H1 (cell line): Measurements from ENCODE around the gene DENND4B. TPM values are rescaled to one million over a fixed set of nuclear protein-coding genes. Genes with fewer than 3 reads are reported as not detected.

Experiments used
- CTCF ChIA-PET: fragments of 300-600 bp; sonication (Branson Sonifier 250); formaldehyde crosslinking; loops from one replicate; lab custom pipeline; 2021; ENCODE audit not compliant: partially characterized antibody; lab: Charles Lee
- POLR2A ChIA-PET: fragments of 300-600 bp; sonication (Branson Sonifier 250); formaldehyde crosslinking; loops from one replicate; lab custom pipeline; 2021; ENCODE audit warnings: inconsistent platforms; ENCODE audit not compliant: partially characterized antibody; lab: Charles Lee
- DNase-seq, 2 experiments: peaks; one replicate each; pipeline versions ENCODE4 v3.0.0 to v3.0.0-alpha.2; 2010 to 2022; ENCODE audit warnings: low spot score in 2 of 2, low read depth in 1 of 2, mixed read lengths in 1 of 2
- FAIRE-seq: peaks from 2 replicates; lab custom pipeline; 2011; peaks lifted over from hg19 to GRCh38; lab: Jason Lieb, UNC
- H2AFZ ChIP-seq: 2 replicates; pipeline ENCODE4 v1.8.1; 2012; ENCODE audit warnings: low read length, inconsistent platforms
- H2AK5ac ChIP-seq: 2 replicates; pipeline ENCODE4 v1.6.1; 2013; ENCODE audit warnings: low read depth, low read length
- H2BK120ac ChIP-seq: replicated peaks from 2 replicates; pipeline ENCODE3; 2013; ENCODE audit warnings: low read depth, low read length, inconsistent platforms
- H2BK12ac ChIP-seq: 2 replicates; pipeline ENCODE4 v1.6.1; 2013; ENCODE audit warnings: low read depth, low read length
- H2BK15ac ChIP-seq: 2 replicates; pipeline ENCODE4 v1.6.1; 2013; ENCODE audit warnings: low read length
- H2BK20ac ChIP-seq: 2 replicates; pipeline ENCODE4 v1.6.1; 2013; ENCODE audit warnings: low read length
- H2BK5ac ChIP-seq: 2 replicates; pipeline ENCODE4 v1.6.1; 2013; ENCODE audit warnings: low read depth, low read length
- H3K14ac ChIP-seq: 2 replicates; pipeline ENCODE4 v1.6.1; 2013; ENCODE audit warnings: inconsistent platforms; ENCODE audit not compliant: insufficient read length
- H3K18ac ChIP-seq: 2 replicates; pipeline ENCODE4 v1.6.1; 2013; ENCODE audit warnings: low read length; ENCODE audit errors: extremely low read depth
- H3K23ac ChIP-seq: 2 replicates; pipeline ENCODE4 v1.6.1; 2013; ENCODE audit warnings: inconsistent platforms; ENCODE audit not compliant: insufficient read length
- H3K23me2 ChIP-seq: 2 replicates; pipeline ENCODE4 v1.6.1; 2013; ENCODE audit warnings: low read depth, low read length
- H3K27ac ChIP-seq: 2 replicates; pipeline ENCODE4 v1.6.1; 2011; ENCODE audit warnings: low read depth, low read length, inconsistent platforms
- H3K27me3 ChIP-seq, 4 experiments: replicated peaks in 1 of 4; 1 replicate in 1 of 4; 2 replicates in 3 of 4; pipeline versions ENCODE4 v1.6.1 to v1.8.1; 2011 to 2013; ENCODE audit warnings: low read length in 3 of 4, mild to moderate bottlenecking in 3 of 4, inconsistent platforms in 2 of 4, mixed read lengths in 2 of 4, moderate library complexity in 1 of 4; ENCODE audit not compliant: control insufficient read depth in 3 of 4, insufficient read depth in 3 of 4; ENCODE audit errors: extremely low read depth in 1 of 4
- H3K36me3 ChIP-seq, 4 experiments: 2 replicates each; pipeline versions ENCODE4 v1.6.1 to v1.8.1; 2011 to 2013; ENCODE audit warnings: mild to moderate bottlenecking in 4 of 4, low read length in 3 of 4, moderate library complexity in 2 of 4, control low read depth in 1 of 4, inconsistent platforms in 1 of 4; ENCODE audit not compliant: insufficient read depth in 4 of 4, control insufficient read depth in 2 of 4
- H3K4ac ChIP-seq: replicated peaks from 2 replicates; pipeline ENCODE3; 2013; ENCODE audit warnings: low read length, low read depth, mixed read lengths, inconsistent platforms; ENCODE audit not compliant: insufficient read length
- H3K4me1 ChIP-seq, 4 experiments: replicated peaks in 1 of 4; 1 replicate in 1 of 4; 2 replicates in 3 of 4; pipeline versions ENCODE4 v1.6.1 to v1.8.1; 2011 to 2013; ENCODE audit warnings: low read length in 3 of 4, inconsistent platforms in 2 of 4, mixed read lengths in 1 of 4; ENCODE audit not compliant: insufficient read depth in 4 of 4, control insufficient read depth in 3 of 4
- H3K4me2 ChIP-seq, 2 experiments: 2 replicates each; pipeline versions ENCODE4 v1.6.1 to v1.8.1; 2011 to 2013; ENCODE audit warnings: low read depth in 2 of 2, low read length in 2 of 2, control low read depth in 1 of 2, inconsistent platforms in 1 of 2, mild to moderate bottlenecking in 1 of 2; ENCODE audit not compliant: insufficient read depth in 1 of 2
- H3K4me3 ChIP-seq, 4 experiments: fragments of 200-600, 300-600 bp in 1 of 4; sonication (generic), shearing (Covaris generic), sonication (Bioruptor Twin) in 1 of 4; 2 replicates each; pipeline versions ENCODE4 v1.5.1 to v1.8.1; 2011 to 2016; ENCODE audit warnings: low read length in 4 of 4, low read depth in 3 of 4, control low read depth in 2 of 4, inconsistent platforms in 2 of 4, mild to moderate bottlenecking in 2 of 4, mixed read lengths in 1 of 4, moderate library complexity in 1 of 4; ENCODE audit not compliant: insufficient read depth in 2 of 4; ENCODE audit errors: extremely low read depth in 1 of 4
- H3K56ac ChIP-seq: replicated peaks from 2 replicates; pipeline ENCODE3; 2013; ENCODE audit warnings: low read depth, mild to moderate bottlenecking, mixed read lengths, low read length, inconsistent platforms; ENCODE audit not compliant: insufficient read length
- H3K79me1 ChIP-seq: 2 replicates; pipeline ENCODE4 v1.6.1; 2013; ENCODE audit warnings: low read depth, low read length, control low read depth
- H3K79me2 ChIP-seq, 2 experiments: 2 replicates each; pipeline versions ENCODE4 v1.6.1 to v1.8.1; 2012 to 2013; ENCODE audit warnings: low read length in 2 of 2, mild to moderate bottlenecking in 2 of 2, inconsistent platforms in 1 of 2; ENCODE audit not compliant: insufficient read depth in 2 of 2, control insufficient read depth in 1 of 2
- H3K9ac ChIP-seq, 4 experiments: replicated peaks in 1 of 4; 1 replicate in 1 of 4; 2 replicates in 3 of 4; pipeline versions ENCODE4 v1.6.1 to v1.8.1; 2011 to 2013; ENCODE audit warnings: low read depth in 3 of 4, low read length in 3 of 4, control low read depth in 2 of 4, mild to moderate bottlenecking in 2 of 4, moderate library complexity in 2 of 4, inconsistent platforms in 1 of 4; ENCODE audit errors: extremely low read depth in 1 of 4
- H3K9me3 ChIP-seq, 2 experiments: 2 replicates each; pipeline versions ENCODE4 v1.6.1 to v1.8.1; 2012 to 2013; ENCODE audit warnings: mild to moderate bottlenecking in 2 of 2, moderate library complexity in 2 of 2, control low read depth in 1 of 2, inconsistent platforms in 1 of 2, low read depth in 1 of 2, low read length in 1 of 2, mixed read lengths in 1 of 2; ENCODE audit not compliant: insufficient read depth in 2 of 2
- H4K20me1 ChIP-seq, 2 experiments: replicated peaks in 1 of 2; 2 replicates each; pipeline versions ENCODE3 to v1.8.1; 2011 to 2013; ENCODE audit warnings: inconsistent platforms in 2 of 2, low read length in 2 of 2, mild to moderate bottlenecking in 1 of 2; ENCODE audit not compliant: insufficient read depth in 2 of 2, control insufficient read depth in 1 of 2
- H4K5ac ChIP-seq: 2 replicates; pipeline ENCODE4 v1.6.1; 2013; ENCODE audit warnings: low read length, low read depth, mixed read lengths, inconsistent platforms; ENCODE audit not compliant: insufficient read length
- H4K8ac ChIP-seq: 2 replicates; pipeline ENCODE4 v1.8.0; 2013; ENCODE audit warnings: mild to moderate bottlenecking, moderate library complexity, low read length, inconsistent platforms; ENCODE audit not compliant: insufficient read depth; ENCODE audit errors: extremely low read depth
- H4K91ac ChIP-seq: replicated peaks from 2 replicates; pipeline ENCODE3; 2013; ENCODE audit warnings: low read length, mixed read lengths, inconsistent platforms; ENCODE audit not compliant: insufficient read length
- NANOG ChIP-seq: IDR thresholded peaks from 2 replicates; pipeline ENCODE4 v1.6.1; 2011; ENCODE audit warnings: low read length, low read depth, mild to moderate bottlenecking, inconsistent platforms; ENCODE audit not compliant: insufficient read depth, poor library complexity, severe bottlenecking
- POLR2A ChIP-seq, 2 experiments: IDR thresholded peaks; 1 replicate in 1 of 2; 2 replicates in 1 of 2; pipeline ENCODE4 v1.6.1; 2011; ENCODE audit warnings: low read depth in 2 of 2, low read length in 2 of 2, mild to moderate bottlenecking in 2 of 2; ENCODE audit errors: control extremely low read depth in 1 of 2
- SAP30 ChIP-seq: fragments of 300-600 bp; sonication (generic); IDR thresholded peaks from 2 replicates; pipeline ENCODE4 v1.7.1; 2012; ENCODE audit warnings: low read length, moderate library complexity, mild to moderate bottlenecking, inconsistent platforms; ENCODE audit not compliant: insufficient read depth, insufficient replicate concordance
- SIN3A ChIP-seq, 2 experiments: IDR thresholded peaks in 1 of 2; conservative IDR thresholded peaks in 1 of 2; 2 replicates each; pipeline ENCODE4 v1.6.1; 2011 to 2012; ENCODE audit warnings: low read length in 2 of 2, improper control_type of control experiment in 1 of 2, low read depth in 1 of 2, mild to moderate bottlenecking in 1 of 2
- WGBS, 2 experiments: shearing (Covaris generic) in 1 of 2; methylation state at CpG; one replicate each; pipeline versions ENCODE4 v1.1.6 to v1.1.7; 2013 to 2015; ENCODE audit warnings: low lambda C conversion rate in 2 of 2, mixed read lengths in 2 of 2, inconsistent platforms in 1 of 2, low coverage in 1 of 2, missing lambda C conversion rate in 1 of 2; ENCODE audit not compliant: insufficient replicate concordance in 2 of 2, insufficient coverage in 1 of 2, insufficient read length in 1 of 2; ENCODE audit errors: extremely low coverage in 1 of 2, missing lambda C conversion rate in 1 of 2; 5-methylcytosine and 5-hydroxymethylcytosine counted together
- polyA plus RNA-seq, 7 experiments: library from polyadenylated mRNA; depleted of rRNA in 3 of 7; stranded (reverse) in 5 of 7; unstranded in 2 of 7; fragments of >200 nt in 5 of 7; fragments of 200-250 nt in 2 of 7; gene quantifications; 1 replicate in 5 of 7; 2 replicates in 1 of 7; 4 replicates in 1 of 7; pipeline versions ENCODE4 v1.2.1 to v1.2.3, GENCODE V29; 2011 to 2013; ENCODE audit warnings: missing spikeins in 2 of 7, mixed read lengths in 2 of 7
- total RNA-seq: library from RNA; stranded (reverse); fragmentation: NEBNext Ultra II Directional; extraction: Animal tissue kit (Norgen Biotek cat#: 25700); gene quantifications from 2 replicates; pipeline ENCODE4 v1.2.1, GENCODE V29; 2021

Gene DENND4B
- total and polyA plus RNA-seq, 2 of the 8 experiments (the other 6 are each of a cell fraction or from before 2014, with no cell fraction given), result 45.6 to 61.1 TPM

GRCh38 chr1:153976819-153977249 is 30.3 kb upstream of the DENND4B start:
- no peaks in the 10 kb centered on the region for H3K27me3 ChIP-seq

More at GRCh38 chr1:153976819-153977249, 30.3 kb upstream of the DENND4B start:
- 5% methylated on average over 14 of the region's 16 CpGs; no CpG with 5 or more reads in 1 of the 2 experiments for WGBS, 2 experiments
- H3K27ac ChIP-seq, result peak overlapping the region; percentile 66
- peak overlapping the region; percentile 5 for H3K56ac ChIP-seq
- H3K23me2 ChIP-seq, result peaks cover 12% of the 10 kb centered on the region
- H3K23ac ChIP-seq, result no peak overlapping the region
- no peak overlapping the region for H3K14ac ChIP-seq
- peaks cover 12 to 46% (median 25%) of the 10 kb centered on the region in 4 experiments; a peak in 7 of 8 replicates for H3K36me3 ChIP-seq
- H3K9ac ChIP-seq, result peak overlapping the region; percentile 73 to 84 (median 76)
- peak overlapping the region; percentile 78 for H4K5ac ChIP-seq
- 0 out of 4 replicates have a peak, but pooled peaks of 1 of the 2 experiments have one; percentile 57 for TF ChIP-seq SIN3A (conservative IDR thresholded peaks at IDR 0.05 in 1 of 2, IDR thresholded peaks at IDR 0.05 in 1 of 2; ENCODE audit: low read depth in 1 of 2, low read length in 2 of 2)
- TF ChIP-seq SAP30, result peak; percentile 52
- TF ChIP-seq POLR2A (IDR thresholded peaks at IDR 0.05; ENCODE audit: control extremely low read depth in 1 of 2, low read depth in 2 of 2, low read length in 2 of 2), result peak in 1 of 2 experiments; percentile 33; a peak in 1 of 3 replicates
- no peak for TF ChIP-seq NANOG
- TF ChIP-seq, all 59 proteins: peak for 3
- Histone ChIP-seq H2BK5ac (peak overlapping the region; percentile 75), H2BK20ac (no peak overlapping the region), H3K4ac (no peak overlapping the region), H2BK12ac (no peak overlapping the region), H4K91ac (peak overlapping the region; percentile 64), H3K4me3 (peak overlapping the region; percentile 91 to 99 (median 93)), H4K8ac (peak overlapping the region; percentile 82; the same call in 1 of the 2 replicates), H3K79me2 (peaks cover 0 to 16% of the 10 kb centered on the region in 2 experiments; a peak in 2 of 4 replicates), H4K20me1 (no peaks in the 10 kb centered on the region), H2BK15ac (no peak overlapping the region), H3K9me3 (no peaks in the 10 kb centered on the region), H2AK5ac (no peak overlapping the region), H2BK120ac (no peak overlapping the region), H3K4me2 (peak overlapping the region; percentile 93 to 98), H3K4me1 (no peaks in the 10 kb centered on the region; a peak in 1 of 7 replicates), H3K79me1 (peaks cover 6% of the 10 kb centered on the region), H3K18ac (peak overlapping the region; percentile 96), H2AFZ (no peak overlapping the region)
- DNase-seq (no peak), FAIRE-seq (no peak)
- CTCF ChIA-PET, result interaction anchor here (1.6 to 3.8 kb wide), 6 partner anchors 10 to 180 kb away, joined by 7 to 29 read pairs (median 11); partner anchors contain the start of genes CREB3L4, RAB13 and SLC39A1
- POLR2A ChIA-PET, result interaction anchor here (0.6 to 15.5 kb wide), 16 partner anchors 11 to 330 kb away, joined by 3 to 276 read pairs (median 4); partner anchors contain the start of genes CREB3L4, CRTC2, DENND4B and GATAD2B
